CD4-positive, CD25-positive, alpha-beta regulatory T cell (primary cell): ENCODE measurements around the gene AOC3. TPM values are rescaled to one million over a fixed set of nuclear protein-coding genes. Genes with fewer than 3 reads are reported as not detected.
A peak's percentile ranks its signal among the peaks of the same experiment; 100 is the strongest.
"Not testable (repeated sequence)": the region's sequence is repeated elsewhere in the genome, so short reads cannot be mapped to it uniquely, and the experiment has no call there.

Experiments
- ATAC-seq, 2 donors: fragments of 150-1000 bp; cut with Tn5 transposase; one replicate each; pipeline ENCODE4 v1.10.0; 2021; ENCODE audit warnings: low read depth in 2 of 2, moderate number of reproducible peaks in 2 of 2, moderate library complexity in 1 of 2
- DNase-seq, 3 donors: peaks; one replicate each; pipeline versions ENCODE4 v3.0.0 to v3.0.0-alpha.2; 2012 to 2022; ENCODE audit warnings: mixed read lengths in 1 of 3
- H3K27ac ChIP-seq: one replicate; pipeline ENCODE4 v1.7.0; 2013; ENCODE audit warnings: mild to moderate bottlenecking, low read length; ENCODE audit not compliant: insufficient read depth, poor library complexity, severe bottlenecking
- H3K27me3 ChIP-seq: one replicate; pipeline ENCODE4 v1.7.0; 2013; ENCODE audit warnings: low read length; ENCODE audit not compliant: control insufficient read depth, insufficient read depth
- H3K36me3 ChIP-seq: one replicate; pipeline ENCODE4 v1.7.0; 2013; ENCODE audit warnings: mild to moderate bottlenecking, low read length, moderate library complexity; ENCODE audit not compliant: control insufficient read depth, insufficient read depth
- H3K4me1 ChIP-seq: 2 replicates; pipeline ENCODE4 v1.7.0; 2013; ENCODE audit warnings: mild to moderate bottlenecking, low read length; ENCODE audit not compliant: insufficient read depth, control insufficient read depth, poor library complexity, severe bottlenecking
- H3K4me3 ChIP-seq: one replicate; pipeline ENCODE4 v1.7.0; 2013; ENCODE audit warnings: low read depth, mild to moderate bottlenecking, low read length, moderate library complexity
- H3K9me3 ChIP-seq, 2 experiments: 1 replicate in 1 of 2; 2 replicates in 1 of 2; pipeline ENCODE4 v1.7.0; 2013; ENCODE audit warnings: low read length in 2 of 2, mild to moderate bottlenecking in 1 of 2, moderate library complexity in 1 of 2; ENCODE audit not compliant: control insufficient read depth in 2 of 2
- H3K27ac Mint-ChIP-seq, 3 donors: one replicate each; pipeline ENCODE4 v1.8.0; 2020 to 2022; ENCODE audit warnings: mild to moderate bottlenecking in 3 of 3, mixed read lengths in 3 of 3, moderate library complexity in 2 of 3
- H3K27me3 Mint-ChIP-seq: one replicate; pipeline ENCODE4 v1.8.0; 2022; ENCODE audit warnings: mild to moderate bottlenecking, mixed read lengths
- H3K36me3 Mint-ChIP-seq: one replicate; pipeline ENCODE4 v1.8.0; 2020; ENCODE audit warnings: mixed read lengths
- H3K4me1 Mint-ChIP-seq, 4 donors: one replicate each; pipeline ENCODE4 v1.8.0; 2020 to 2022; ENCODE audit warnings: mixed read lengths in 4 of 4, mild to moderate bottlenecking in 1 of 4
- H3K4me3 Mint-ChIP-seq, 4 donors: one replicate each; pipeline ENCODE4 v1.8.0; 2020 to 2022; ENCODE audit warnings: mild to moderate bottlenecking in 4 of 4, mixed read lengths in 4 of 4, moderate library complexity in 3 of 4
- H3K9me3 Mint-ChIP-seq, 7 donors: one replicate each; pipeline ENCODE4 v1.8.0; 2020 to 2022; ENCODE audit warnings: mixed read lengths in 7 of 7, mild to moderate bottlenecking in 3 of 7, moderate library complexity in 2 of 7
- polyA plus RNA-seq, 4 donors: library from polyadenylated mRNA; unstranded; fragments of 300-500 nt; fragmentation: Illumina TruSeq; gene quantifications; one replicate each; pipeline ENCODE4 v1.2.3, GENCODE V29; 2021
- total RNA-seq: library from RNA; stranded (reverse); gene quantifications from one replicate; pipeline ENCODE4 v1.2.3, GENCODE V29; 2022

Gene AOC3
- total and polyA plus RNA-seq, 5 donors from 2014 or later = 0.49 TPM; not detected in 4

- Mint-ChIP-seq H3K4me3 (no peak overlapping the region), H3K36me3 (peaks cover 26% of the 10 kb centered on the region), H3K9me3 (no peaks in the 10 kb centered on the region), H3K27me3 (no peaks in the 10 kb centered on the region), H3K27ac (peak overlapping the region; percentile 52 to 75 (median 65)), H3K4me1 (no peaks in the 10 kb centered on the region)
- peaks cover 45% of the 10 kb centered on the region for H3K36me3 ChIP-seq
- H3K9me3 ChIP-seq = no peaks in the 10 kb centered on the region
- no peaks in the 10 kb centered on the region for H3K4me1 ChIP-seq
- no peaks in the 10 kb centered on the region for H3K27me3 ChIP-seq
- H3K4me3 ChIP-seq = no peak overlapping the region
- ATAC-seq (peak in 1 of 2 donors; percentile 10), DNase-seq (no peak)
- no peak overlapping the region for H3K27ac ChIP-seq
Measured at GRCh38 chr17:42845918-42846593, 4.9 kb upstream of the AOC3 start.

GRCh38 chr17:42846594-42847280 is 4.3 kb upstream of the AOC3 start:
- Mint-ChIP-seq H3K27me3 (no peaks in the 10 kb centered on the region), H3K9me3 (no peaks in the 10 kb centered on the region), H3K4me1 (no peaks in the 10 kb centered on the region), H3K4me3 (no peak overlapping the region), H3K27ac (peak overlapping the region in 1 of 3 donors; percentile 64), H3K36me3 (peaks cover 26% of the 10 kb centered on the region)
- Histone ChIP-seq H3K36me3 (peaks cover 38% of the 10 kb centered on the region), H3K4me3 (no peak overlapping the region), H3K9me3 (no peaks in the 10 kb centered on the region), H3K4me1 (no peaks in the 10 kb centered on the region), H3K27me3 (no peaks in the 10 kb centered on the region), H3K27ac (no peak overlapping the region)
- DNase-seq (no peak), ATAC-seq (no peak)

- Mint-ChIP-seq H3K4me1 (no peaks in the 10 kb centered on the region), H3K9me3 (no peaks in the 10 kb centered on the region), H3K4me3 (no peak overlapping the region), H3K27me3 (no peaks in the 10 kb centered on the region), H3K36me3 (peaks cover 12% of the 10 kb centered on the region), H3K27ac (no peak overlapping the region)
- Histone ChIP-seq H3K27ac (no peak overlapping the region), H3K9me3 (no peaks in the 10 kb centered on the region), H3K36me3 (peaks cover 24% of the 10 kb centered on the region), H3K27me3 (no peaks in the 10 kb centered on the region), H3K4me3 (no peak overlapping the region), H3K4me1 (no peaks in the 10 kb centered on the region)
- no peak for DNase-seq
- ATAC-seq = no peak
Measured at GRCh38 chr17:42848093-42848492, 2.9 kb upstream of the AOC3 start.

DNA sequence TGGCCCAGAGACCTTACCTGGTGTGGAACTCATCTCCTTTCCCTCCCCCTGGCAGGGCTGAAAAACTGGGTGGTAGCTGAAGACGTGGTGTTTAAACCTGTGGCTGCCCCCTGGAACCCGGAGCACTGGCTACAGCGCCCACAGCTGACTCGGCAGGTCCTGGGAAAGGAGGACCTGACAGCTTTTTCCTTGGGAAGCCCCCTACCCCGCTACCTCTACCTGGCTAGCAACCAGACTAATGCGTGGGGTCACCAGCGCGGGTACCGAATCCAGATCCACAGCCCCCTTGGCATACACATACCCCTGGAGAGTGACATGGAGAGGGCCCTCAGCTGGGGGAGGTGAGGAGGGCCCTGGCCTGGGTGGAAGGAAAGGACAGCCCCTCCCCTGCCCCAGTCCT is 2.0 kb upstream of the AOC3 start:
- Mint-ChIP-seq H3K27me3 (no peaks in the 10 kb centered on the region), H3K9me3 (no peaks in the 10 kb centered on the region), H3K27ac (no peak overlapping the region), H3K4me1 (no peaks in the 10 kb centered on the region), H3K4me3 (no peak overlapping the region), H3K36me3 (peaks cover 3% of the 10 kb centered on the region)
- DNase-seq = no peak
- no peak for ATAC-seq
- Histone ChIP-seq H3K4me3 (no peak overlapping the region), H3K27ac (no peak overlapping the region), H3K4me1 (no peaks in the 10 kb centered on the region), H3K36me3 (peaks cover 15% of the 10 kb centered on the region), H3K27me3 (no peaks in the 10 kb centered on the region), H3K9me3 (no peaks in the 10 kb centered on the region)

DNA sequence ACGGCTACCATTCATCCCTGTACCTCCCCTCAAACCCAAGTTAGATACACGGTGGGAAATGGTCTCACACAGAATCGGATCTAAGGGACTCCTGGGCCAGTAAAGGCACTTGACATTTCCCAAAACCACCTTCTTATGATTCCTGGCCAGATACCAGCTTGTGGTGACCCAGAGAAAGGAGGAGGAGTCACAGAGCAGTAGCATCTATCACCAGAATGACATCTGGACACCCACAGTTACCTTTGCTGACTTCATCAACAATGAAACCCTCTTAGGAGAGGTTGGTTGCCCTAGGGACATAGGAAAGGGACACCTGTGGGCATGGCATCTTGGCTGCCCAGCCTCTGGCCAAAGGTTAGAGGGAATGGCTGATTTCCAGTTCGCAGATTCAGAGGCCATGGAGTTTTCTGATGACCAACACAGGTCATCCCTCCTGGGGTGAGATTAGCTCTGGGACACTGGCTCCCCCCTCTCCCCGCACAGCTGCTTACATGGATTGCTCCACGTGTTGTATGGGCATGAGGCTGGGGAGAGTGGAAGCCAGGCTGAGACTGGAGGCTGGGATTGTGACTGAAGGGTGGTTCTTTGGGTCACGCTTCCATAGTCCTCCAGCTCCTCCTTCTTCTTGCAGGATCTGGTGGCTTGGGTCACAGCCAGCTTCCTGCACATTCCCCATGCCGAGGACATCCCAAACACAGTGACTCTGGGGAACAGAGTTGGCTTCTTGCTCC is 1.4 kb upstream of the AOC3 start:
- Histone ChIP-seq H3K36me3 (peaks cover 10% of the 10 kb centered on the region), H3K27ac (no peak overlapping the region), H3K4me3 (no peak overlapping the region), H3K9me3 (no peaks in the 10 kb centered on the region), H3K27me3 (no peaks in the 10 kb centered on the region), H3K4me1 (no peaks in the 10 kb centered on the region)
- H3K27me3 Mint-ChIP-seq = no peaks in the 10 kb centered on the region
- no peak overlapping the region for H3K27ac Mint-ChIP-seq
- H3K36me3 Mint-ChIP-seq = no peaks in the 10 kb centered on the region
- H3K4me1 Mint-ChIP-seq = no peaks in the 10 kb centered on the region
- DNase-seq (no peak), ATAC-seq (no peak)
- no peaks in the 10 kb centered on the region for H3K9me3 Mint-ChIP-seq
- no peak overlapping the region for H3K4me3 Mint-ChIP-seq

GRCh38 chr17:42851371-42852240 is 607 bp downstream of the AOC3 start:
- not testable (repeated sequence) for H3K36me3 ChIP-seq, DNase-seq, H3K4me1 ChIP-seq, H3K36me3 Mint-ChIP-seq, H3K9me3 Mint-ChIP-seq, H3K4me1 Mint-ChIP-seq, H3K27me3 ChIP-seq, H3K27me3 Mint-ChIP-seq, H3K4me3 ChIP-seq, H3K4me3 Mint-ChIP-seq, H3K27ac Mint-ChIP-seq, H3K9me3 ChIP-seq
- ATAC-seq = peak in 1 of 2 donors; percentile 22
- peak overlapping the region; percentile 14 for H3K27ac ChIP-seq

DNA sequence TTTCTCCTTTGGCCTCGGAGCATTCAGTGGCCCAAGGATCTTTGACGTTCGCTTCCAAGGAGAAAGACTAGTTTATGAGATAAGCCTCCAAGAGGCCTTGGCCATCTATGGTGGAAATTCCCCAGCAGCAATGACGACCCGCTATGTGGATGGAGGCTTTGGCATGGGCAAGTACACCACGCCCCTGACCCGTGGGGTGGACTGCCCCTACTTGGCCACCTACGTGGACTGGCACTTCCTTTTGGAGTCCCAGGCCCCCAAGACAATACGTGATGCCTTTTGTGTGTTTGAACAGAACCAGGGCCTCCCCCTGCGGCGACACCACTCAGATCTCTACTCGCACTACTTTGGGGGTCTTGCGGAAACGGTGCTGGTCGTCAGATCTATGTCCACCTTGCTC is 1.4 kb downstream of the AOC3 start:
- no peak overlapping the region for H3K27ac ChIP-seq
- Mint-ChIP-seq H3K4me3 (no peak overlapping the region), H3K9me3 (peaks cover 0 to 1% (median 0%) of the 10 kb centered on the region in 7 donors), H3K27me3 (no peaks in the 10 kb centered on the region), H3K27ac (no peak overlapping the region), H3K4me1 (no peaks in the 10 kb centered on the region), H3K36me3 (no peaks in the 10 kb centered on the region)
- no peaks in the 10 kb centered on the region for H3K36me3 ChIP-seq
- no peak overlapping the region for H3K4me3 ChIP-seq
- H3K4me1 ChIP-seq = no peaks in the 10 kb centered on the region
- H3K9me3 ChIP-seq = no peaks in the 10 kb centered on the region
- H3K27me3 ChIP-seq = no peaks in the 10 kb centered on the region
- ATAC-seq (no peak), DNase-seq (no peak)
